ENCODE measurements around the gene LHFPL3. TPM values are rescaled to one million over a fixed set of nuclear protein-coding genes. Genes with fewer than 3 reads are reported as not detected.

LHFPL3 gene
- total RNA-seq, 1 donor from 2014 or later: not detected

DNA sequence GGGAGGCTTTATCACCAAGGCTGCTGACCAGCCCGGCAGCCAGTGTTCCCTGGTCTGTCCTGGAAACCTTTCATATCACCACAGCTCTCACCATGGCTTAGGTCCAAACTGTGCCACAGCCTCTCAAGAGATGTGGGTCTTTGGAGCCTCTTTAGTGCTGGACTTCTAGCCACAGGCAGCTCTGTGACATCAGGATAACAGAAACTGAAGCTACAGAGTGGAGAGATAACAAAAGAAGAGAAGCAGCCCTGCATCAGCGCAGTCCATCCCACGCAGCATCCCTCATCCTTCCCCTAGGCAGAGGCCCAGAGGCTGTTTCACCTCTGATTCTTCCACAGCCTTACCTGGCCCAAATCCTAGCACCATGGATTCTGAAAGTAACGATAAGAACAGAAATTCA is 497.7 kb downstream of the LHFPL3 start:
- no peaks in the 10 kb centered on the region for H3K4me1 Mint-ChIP-seq
- no peaks in the 10 kb centered on the region for H3K36me3 Mint-ChIP-seq (ENCODE audit: low read depth)
- no peaks in the 10 kb centered on the region for H3K9me3 Mint-ChIP-seq
- CTCF ChIA-PET: no interaction called here
- no peak overlapping the region for H3K27ac Mint-ChIP-seq
- POLR2A ChIA-PET: no interaction called here
- ATAC-seq (ENCODE audit: low read depth) (no peak), DNase-seq (no peak)
- H3K27me3 Mint-ChIP-seq: no peaks in the 10 kb centered on the region
- TF ChIP-seq, protein P1, sequence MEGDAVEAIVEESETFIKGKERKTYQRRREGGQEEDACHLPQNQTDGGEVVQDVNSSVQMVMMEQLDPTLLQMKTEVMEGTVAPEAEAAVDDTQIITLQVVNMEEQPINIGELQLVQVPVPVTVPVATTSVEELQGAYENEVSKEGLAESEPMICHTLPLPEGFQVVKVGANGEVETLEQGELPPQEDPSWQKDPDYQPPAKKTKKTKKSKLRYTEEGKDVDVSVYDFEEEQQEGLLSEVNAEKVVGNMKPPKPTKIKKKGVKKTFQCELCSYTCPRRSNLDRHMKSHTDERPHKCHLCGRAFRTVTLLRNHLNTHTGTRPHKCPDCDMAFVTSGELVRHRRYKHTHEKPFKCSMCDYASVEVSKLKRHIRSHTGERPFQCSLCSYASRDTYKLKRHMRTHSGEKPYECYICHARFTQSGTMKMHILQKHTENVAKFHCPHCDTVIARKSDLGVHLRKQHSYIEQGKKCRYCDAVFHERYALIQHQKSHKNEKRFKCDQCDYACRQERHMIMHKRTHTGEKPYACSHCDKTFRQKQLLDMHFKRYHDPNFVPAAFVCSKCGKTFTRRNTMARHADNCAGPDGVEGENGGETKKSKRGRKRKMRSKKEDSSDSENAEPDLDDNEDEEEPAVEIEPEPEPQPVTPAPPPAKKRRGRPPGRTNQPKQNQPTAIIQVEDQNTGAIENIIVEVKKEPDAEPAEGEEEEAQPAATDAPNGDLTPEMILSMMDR (IDR thresholded peaks at IDR 0.05): no peak
- no peak overlapping the region for H3K4me3 Mint-ChIP-seq
- intact Hi-C loops (cut with micrococcal nuclease): no loop called here

DNA sequence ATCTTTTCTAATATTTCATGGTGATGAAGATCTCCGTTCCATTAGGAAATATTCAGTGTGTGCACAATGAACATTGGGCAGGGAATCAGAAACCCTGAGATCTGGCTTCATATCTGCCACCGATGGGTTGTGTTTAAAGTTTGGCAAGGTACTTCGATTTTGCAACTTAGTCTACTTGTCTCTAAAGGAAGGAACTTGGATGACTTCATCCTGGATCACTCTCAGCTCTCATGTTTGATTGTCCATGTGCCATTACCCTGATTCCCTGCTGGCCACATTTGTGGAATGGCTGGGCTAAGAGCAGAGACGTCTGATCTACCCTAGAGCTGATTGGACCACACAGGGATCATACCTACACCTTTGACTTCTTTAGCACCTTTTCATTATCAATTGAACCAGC is 508.6 kb downstream of the LHFPL3 start:
- TF ChIP-seq, protein P1 (IDR thresholded peaks at IDR 0.05): no peak
- intact Hi-C loops (cut with micrococcal nuclease): no loop called here
- ChIA-PET CTCF (no interaction called here), POLR2A (no interaction called here)
- ATAC-seq (ENCODE audit: low read depth): no peak
- Mint-ChIP-seq H3K27me3 (peaks cover 16% of the 10 kb centered on the region), H3K4me1 (peaks cover 4% of the 10 kb centered on the region), H3K4me3 (no peak overlapping the region), H3K27ac (no peak overlapping the region), H3K9me3 (no peaks in the 10 kb centered on the region), H3K36me3 (ENCODE audit: low read depth) (no peaks in the 10 kb centered on the region)
- no peak for DNase-seq

DNA sequence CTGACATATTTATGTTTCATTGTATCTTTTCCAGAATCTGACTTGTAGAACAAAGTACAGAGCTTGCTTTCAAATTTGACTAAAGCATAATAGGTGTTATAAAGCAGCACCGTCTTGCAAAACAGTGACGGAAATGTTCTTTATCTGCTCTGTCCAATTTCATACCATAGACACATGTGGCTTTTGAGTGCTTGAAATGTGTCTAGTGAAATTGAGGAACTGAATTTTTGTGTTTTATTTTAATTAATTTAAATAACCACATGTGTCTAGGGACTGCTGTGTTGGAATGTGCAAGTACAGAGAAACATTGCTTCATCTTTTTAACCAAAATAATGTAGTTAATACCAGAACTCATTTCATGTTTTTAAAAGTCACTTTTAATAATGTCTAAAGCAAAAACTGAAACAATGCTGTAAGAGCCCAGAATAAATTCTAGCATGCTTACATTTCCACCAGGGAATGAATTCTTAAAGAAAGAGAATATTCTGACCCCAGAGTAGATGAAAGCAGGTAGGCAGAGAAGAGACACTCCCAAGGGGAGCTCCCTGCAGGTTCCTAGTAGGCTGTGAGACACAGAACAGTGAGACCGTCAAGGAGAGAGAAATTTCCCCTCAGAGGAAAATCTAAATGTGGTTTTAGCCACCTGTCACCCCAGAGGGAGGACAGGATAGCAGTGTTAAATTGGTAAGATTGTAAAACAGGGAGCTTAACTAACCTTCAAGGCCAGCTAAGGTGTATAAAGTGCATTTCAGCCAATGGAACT is 510.3 kb downstream of the LHFPL3 start:
- H3K27me3 Mint-ChIP-seq: peaks cover 20% of the 10 kb centered on the region
- no peak overlapping the region for H3K4me3 Mint-ChIP-seq
- ChIA-PET POLR2A (no interaction called here), CTCF (interaction anchor here (1.6 kb wide), 1 partner anchor 9 kb away, joined by 7 read pairs; no protein-coding TSS in a partner anchor)
- no peak overlapping the region for H3K27ac Mint-ChIP-seq
- TF ChIP-seq, protein P1 (IDR thresholded peaks at IDR 0.05): no peak
- H3K36me3 Mint-ChIP-seq (ENCODE audit: low read depth): no peaks in the 10 kb centered on the region
- intact Hi-C loops (cut with micrococcal nuclease): no loop called here
- H3K9me3 Mint-ChIP-seq: no peaks in the 10 kb centered on the region
- ATAC-seq (ENCODE audit: low read depth): peak; percentile 67
- peaks cover 4% of the 10 kb centered on the region for H3K4me1 Mint-ChIP-seq
- DNase-seq: no peak

DNA sequence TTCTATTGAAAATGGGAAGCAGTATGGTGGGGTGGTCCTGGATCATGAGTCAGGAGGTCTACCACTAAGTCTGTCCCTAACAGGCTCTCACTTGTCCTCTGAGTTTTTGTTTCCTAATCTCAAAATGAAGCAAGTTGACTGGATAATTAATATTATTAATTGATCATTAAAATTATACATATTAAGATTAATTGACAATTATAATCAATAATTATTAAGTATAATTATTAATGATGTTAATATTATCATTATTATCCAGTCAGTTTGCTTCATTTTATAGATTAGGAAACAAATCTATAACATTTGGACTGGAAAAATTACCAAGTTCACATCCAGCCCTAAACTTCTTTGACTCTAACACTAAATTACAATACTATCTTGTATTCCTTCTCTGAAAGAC is 511.4 kb downstream of the LHFPL3 start:
- Mint-ChIP-seq H3K27ac (no peak overlapping the region), H3K4me1 (peaks cover 4% of the 10 kb centered on the region), H3K4me3 (no peak overlapping the region), H3K9me3 (no peaks in the 10 kb centered on the region), H3K36me3 (ENCODE audit: low read depth) (no peaks in the 10 kb centered on the region), H3K27me3 (peaks cover 24% of the 10 kb centered on the region)
- TF ChIP-seq, protein P1 (IDR thresholded peaks at IDR 0.05): no peak
- intact Hi-C loops (cut with micrococcal nuclease): loop anchor here (10.0 kb wide), 1 partner anchor 495 kb away; no protein-coding TSS in a partner anchor
- POLR2A ChIA-PET: no interaction called here
- CTCF ChIA-PET: no interaction called here
- ATAC-seq (ENCODE audit: low read depth) (no peak), DNase-seq (no peak)

DNA sequence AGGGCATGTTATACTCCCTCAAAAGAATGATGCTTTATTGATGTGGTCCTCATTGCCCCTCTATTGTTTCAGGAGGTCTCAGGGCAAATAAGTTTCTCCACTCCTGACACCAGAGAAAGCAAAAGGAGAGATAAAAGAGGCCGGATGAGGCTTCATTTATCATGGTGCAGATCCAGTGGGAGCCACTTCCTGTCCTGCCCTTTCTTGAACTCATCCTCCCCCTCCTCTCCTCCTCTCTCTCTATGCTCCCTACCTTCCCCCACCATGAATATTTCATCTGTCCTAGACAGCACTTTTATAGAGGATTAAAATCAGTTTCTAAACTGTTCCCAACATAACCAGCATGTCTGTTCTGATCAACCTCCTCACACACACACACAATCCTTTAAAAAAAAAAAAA is 513.4 kb downstream of the LHFPL3 start:
- ATAC-seq (ENCODE audit: low read depth): no peak
- TF ChIP-seq, protein P1 (IDR thresholded peaks at IDR 0.05): no peak
- H3K9me3 Mint-ChIP-seq: no peaks in the 10 kb centered on the region
- H3K4me1 Mint-ChIP-seq: peaks cover 4% of the 10 kb centered on the region
- H3K27me3 Mint-ChIP-seq: peaks cover 33% of the 10 kb centered on the region
- H3K36me3 Mint-ChIP-seq (ENCODE audit: low read depth): no peaks in the 10 kb centered on the region
- ChIA-PET POLR2A (no interaction called here), CTCF (no interaction called here)
- H3K4me3 Mint-ChIP-seq: no peak overlapping the region
- no peak for DNase-seq
- no peak overlapping the region for H3K27ac Mint-ChIP-seq
- intact Hi-C loops (cut with micrococcal nuclease): loop anchor here (10.0 kb wide), 1 partner anchor 497 kb away; no protein-coding TSS in a partner anchor
